ENCODE measurements around the gene PIK3R5.

The PIK3R5 gene

GRCh38 chr17:8924595-8924994 lies 40.9 kb downstream of the PIK3R5 start:
- H3K27me3 Mint-ChIP-seq (ENCODE audit: low read depth, poor library complexity), result peaks cover 14% of the 10 kb centered on the region
- H3K9me3 Mint-ChIP-seq, result peaks cover 25% of the 10 kb centered on the region
- TF ChIP-seq, protein P1, sequence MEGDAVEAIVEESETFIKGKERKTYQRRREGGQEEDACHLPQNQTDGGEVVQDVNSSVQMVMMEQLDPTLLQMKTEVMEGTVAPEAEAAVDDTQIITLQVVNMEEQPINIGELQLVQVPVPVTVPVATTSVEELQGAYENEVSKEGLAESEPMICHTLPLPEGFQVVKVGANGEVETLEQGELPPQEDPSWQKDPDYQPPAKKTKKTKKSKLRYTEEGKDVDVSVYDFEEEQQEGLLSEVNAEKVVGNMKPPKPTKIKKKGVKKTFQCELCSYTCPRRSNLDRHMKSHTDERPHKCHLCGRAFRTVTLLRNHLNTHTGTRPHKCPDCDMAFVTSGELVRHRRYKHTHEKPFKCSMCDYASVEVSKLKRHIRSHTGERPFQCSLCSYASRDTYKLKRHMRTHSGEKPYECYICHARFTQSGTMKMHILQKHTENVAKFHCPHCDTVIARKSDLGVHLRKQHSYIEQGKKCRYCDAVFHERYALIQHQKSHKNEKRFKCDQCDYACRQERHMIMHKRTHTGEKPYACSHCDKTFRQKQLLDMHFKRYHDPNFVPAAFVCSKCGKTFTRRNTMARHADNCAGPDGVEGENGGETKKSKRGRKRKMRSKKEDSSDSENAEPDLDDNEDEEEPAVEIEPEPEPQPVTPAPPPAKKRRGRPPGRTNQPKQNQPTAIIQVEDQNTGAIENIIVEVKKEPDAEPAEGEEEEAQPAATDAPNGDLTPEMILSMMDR (IDR thresholded peaks at IDR 0.05), result no peak
- H3K27ac Mint-ChIP-seq, result no peak overlapping the region
- no peak for DNase-seq
- no peaks in the 10 kb centered on the region for H3K36me3 Mint-ChIP-seq (ENCODE audit: low read depth)
- H3K4me1 Mint-ChIP-seq, result no peaks in the 10 kb centered on the region
- H3K4me3 Mint-ChIP-seq, result no peak overlapping the region

GRCh38 chr17:8923762-8924161 lies 41.7 kb downstream of the PIK3R5 start:
- peaks cover 27% of the 10 kb centered on the region for H3K9me3 Mint-ChIP-seq
- no peak overlapping the region for H3K27ac Mint-ChIP-seq
- H3K27me3 Mint-ChIP-seq (ENCODE audit: low read depth, poor library complexity), result peaks cover 13% of the 10 kb centered on the region
- no peaks in the 10 kb centered on the region for H3K36me3 Mint-ChIP-seq (ENCODE audit: low read depth)
- no peak overlapping the region for H3K4me3 Mint-ChIP-seq
- H3K4me1 Mint-ChIP-seq, result no peaks in the 10 kb centered on the region
- no peak for DNase-seq
- TF ChIP-seq, protein P1 (IDR thresholded peaks at IDR 0.05), result no peak

DNA sequence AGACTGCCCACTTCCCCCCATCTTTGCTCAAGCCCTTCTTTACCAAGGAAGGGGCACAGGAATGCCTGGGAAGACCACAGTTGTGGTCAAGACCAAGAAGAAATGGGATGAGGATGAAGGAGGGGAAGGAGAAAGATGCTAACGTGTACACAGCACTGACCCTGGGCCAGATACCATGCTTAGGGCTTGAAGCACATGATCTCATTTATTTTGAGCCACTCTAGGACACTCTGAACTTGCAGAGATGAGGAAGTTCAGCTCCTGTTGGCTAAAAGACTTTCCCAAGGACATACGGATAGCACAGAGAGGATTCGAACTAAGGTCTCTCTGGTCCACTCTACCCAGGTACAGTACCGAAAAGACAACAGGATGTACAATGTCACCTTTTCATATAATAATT lies 42.6 kb downstream of the PIK3R5 start:
- no peak overlapping the region for H3K4me3 Mint-ChIP-seq
- TF ChIP-seq, protein P1 (IDR thresholded peaks at IDR 0.05), result no peak
- no peaks in the 10 kb centered on the region for H3K36me3 Mint-ChIP-seq (ENCODE audit: low read depth)
- DNase-seq, result no peak
- H3K9me3 Mint-ChIP-seq, result peaks cover 27% of the 10 kb centered on the region
- no peak overlapping the region for H3K27ac Mint-ChIP-seq
- H3K27me3 Mint-ChIP-seq (ENCODE audit: low read depth, poor library complexity), result peaks cover 15% of the 10 kb centered on the region
- no peaks in the 10 kb centered on the region for H3K4me1 Mint-ChIP-seq

- no peak overlapping the region for H3K27ac Mint-ChIP-seq
- DNase-seq, result no peak
- H3K9me3 Mint-ChIP-seq, result peaks cover 28% of the 10 kb centered on the region
- no peaks in the 10 kb centered on the region for H3K4me1 Mint-ChIP-seq
- peaks cover 15% of the 10 kb centered on the region for H3K27me3 Mint-ChIP-seq (ENCODE audit: low read depth, poor library complexity)
- no peaks in the 10 kb centered on the region for H3K36me3 Mint-ChIP-seq (ENCODE audit: low read depth)
- no peak overlapping the region for H3K4me3 Mint-ChIP-seq
- TF ChIP-seq, protein P1 (IDR thresholded peaks at IDR 0.05), result no peak
Measured at GRCh38 chr17:8922451-8922850, 43.1 kb downstream of the PIK3R5 start.

DNA sequence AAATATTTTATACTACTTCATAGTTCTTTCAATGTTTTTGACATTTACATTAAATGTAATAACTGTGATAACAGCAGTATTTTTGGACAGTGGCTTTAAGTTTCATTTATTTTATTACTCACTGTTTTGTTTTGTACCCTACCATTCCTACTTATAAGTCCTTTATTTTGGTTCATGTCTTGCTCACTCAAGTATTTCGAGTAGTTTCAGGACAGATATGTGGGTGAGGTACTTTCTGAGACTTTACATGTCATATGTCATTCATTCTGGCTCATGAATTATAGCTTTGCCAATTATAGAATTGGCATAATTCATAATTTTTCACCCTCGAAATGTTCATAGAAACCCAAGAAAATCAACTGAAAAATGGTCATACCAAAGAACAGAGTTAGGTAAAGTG lies 44.4 kb downstream of the PIK3R5 start:
- Mint-ChIP-seq H3K36me3 (ENCODE audit: low read depth) (no peaks in the 10 kb centered on the region), H3K4me1 (no peaks in the 10 kb centered on the region), H3K4me3 (no peak overlapping the region), H3K27ac (no peak overlapping the region), H3K9me3 (peaks cover 30% of the 10 kb centered on the region), H3K27me3 (ENCODE audit: low read depth, poor library complexity) (peaks cover 15% of the 10 kb centered on the region)
- TF ChIP-seq, protein P1 (IDR thresholded peaks at IDR 0.05), result no peak
- no peak for DNase-seq

- Mint-ChIP-seq H3K36me3 (ENCODE audit: low read depth) (no peaks in the 10 kb centered on the region), H3K9me3 (peaks cover 30% of the 10 kb centered on the region), H3K27me3 (ENCODE audit: low read depth, poor library complexity) (peaks cover 21% of the 10 kb centered on the region), H3K27ac (no peak overlapping the region), H3K4me1 (no peaks in the 10 kb centered on the region), H3K4me3 (no peak overlapping the region)
- DNase-seq, result no peak
- TF ChIP-seq, protein P1 (IDR thresholded peaks at IDR 0.05), result no peak
Measured at GRCh38 chr17:8918807-8919465, 46.6 kb downstream of the PIK3R5 start.

Measured in nephron progenitor cell (in vitro differentiated cells).